Fibroblast of skin of right biceps (primary cell): ENCODE results near the gene PARL.
"Not testable (repeated sequence)": the region's sequence is repeated elsewhere in the genome, so short reads cannot be mapped to it uniquely, and the experiment has no call there.

Source experiments
- DNase-seq: peaks from one replicate; pipeline ENCODE4 v3.0.0-alpha.2; 2013

The PARL gene

DNA sequence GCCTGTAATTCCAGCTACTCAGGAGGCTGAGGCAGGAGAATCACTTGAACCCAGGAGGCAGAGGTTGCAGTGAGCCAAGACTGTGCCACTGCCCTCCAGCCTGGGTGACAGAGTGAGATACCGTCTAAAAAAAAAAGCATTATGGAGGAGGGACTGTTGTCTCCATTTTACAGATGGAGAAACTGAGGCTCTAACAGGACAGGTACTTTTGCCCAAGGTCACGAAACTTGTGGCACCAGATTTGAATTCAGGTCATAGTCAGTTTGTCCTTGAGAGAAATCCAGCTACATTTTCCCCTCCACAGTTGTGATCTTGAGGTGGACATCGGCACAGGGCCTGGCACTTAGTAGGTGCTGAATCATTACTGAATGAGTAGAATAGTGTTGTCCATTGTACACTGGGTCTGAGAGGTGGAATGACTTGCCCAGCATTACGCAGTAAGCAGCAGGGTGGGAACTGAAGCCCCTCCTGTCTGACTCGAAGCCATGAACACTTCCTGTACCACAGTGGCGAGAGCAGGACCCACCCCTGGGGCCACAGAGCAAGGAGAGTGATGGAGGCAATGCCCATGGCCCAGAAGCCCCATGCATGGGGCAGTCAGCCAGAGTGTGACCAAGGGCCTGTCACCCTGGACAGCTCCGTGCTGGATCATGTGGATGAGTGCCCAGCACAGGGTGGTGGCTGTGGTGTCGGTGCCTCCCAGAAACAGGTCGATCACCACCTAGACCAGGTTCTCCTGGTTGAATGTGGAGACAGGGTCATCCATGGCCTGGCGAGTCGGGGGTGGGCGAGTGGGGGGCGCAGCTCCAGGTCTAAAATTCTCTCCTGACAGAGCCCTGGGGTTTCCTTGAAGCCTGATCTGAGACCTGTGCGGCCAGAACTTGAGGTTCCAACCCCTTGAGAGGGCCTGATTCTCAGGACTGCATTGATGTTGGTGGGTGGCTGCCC is 20.4 kb upstream of the PARL start:
- DNase-seq: no peak

DNA sequence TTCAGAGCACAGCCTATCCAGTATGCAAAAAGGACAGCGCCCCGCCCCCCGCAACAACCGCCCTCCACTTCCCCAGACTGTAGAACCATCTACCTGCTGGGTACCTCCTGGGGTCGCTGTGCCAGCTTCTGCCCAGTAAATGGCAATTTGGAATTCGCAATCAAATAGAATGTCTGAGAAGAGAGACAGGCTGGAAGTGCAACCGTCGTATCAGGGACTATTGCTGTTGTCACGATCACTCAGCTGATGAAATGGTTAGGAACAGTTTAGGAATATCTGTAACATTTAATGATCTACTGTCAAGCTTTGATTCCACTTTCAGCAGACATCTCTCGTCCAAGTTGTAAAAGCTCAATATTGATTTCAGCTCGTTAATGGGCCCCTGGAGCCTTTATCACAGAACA is 13.3 kb upstream of the PARL start:
- DNase-seq: no peak

DNA sequence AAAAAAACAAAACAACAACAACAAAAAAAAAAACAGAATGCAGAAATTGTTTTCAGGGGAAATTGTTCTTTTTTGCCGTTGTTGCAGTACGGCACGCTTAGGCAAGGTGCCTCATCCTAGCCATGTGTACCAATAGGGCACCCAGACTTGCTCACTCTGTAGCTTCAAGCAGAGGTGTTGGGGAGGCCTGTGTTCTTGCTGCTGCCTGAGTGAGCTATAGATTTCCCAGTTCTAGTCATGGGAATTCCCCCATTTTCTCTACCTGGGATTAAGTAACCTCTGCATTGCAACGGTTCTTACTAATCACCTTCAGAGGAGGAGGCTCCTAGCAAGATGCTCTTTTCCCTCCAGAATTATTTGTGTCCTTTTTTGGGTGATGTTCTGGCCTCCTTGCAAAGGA is 12.9 kb upstream of the PARL start:
- no peak for DNase-seq

DNA sequence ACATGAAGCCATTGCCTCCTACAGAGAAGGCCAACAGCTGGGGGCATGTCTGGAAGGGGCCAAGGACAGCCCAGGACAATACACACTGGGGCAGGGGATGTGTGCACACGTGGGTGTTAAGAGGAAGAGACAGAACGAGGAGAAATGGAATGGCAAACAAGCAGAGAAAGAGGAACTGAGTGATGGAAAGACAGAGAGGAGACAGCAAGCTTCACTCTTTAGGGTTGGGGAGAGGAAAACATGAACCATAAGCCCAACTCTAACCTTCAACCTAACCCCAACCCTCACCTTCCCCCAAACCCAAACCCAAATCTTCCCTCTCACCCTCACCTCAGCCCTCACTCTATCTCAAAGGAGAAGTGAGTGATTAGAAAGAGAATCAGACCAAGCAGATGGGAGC is 11.9 kb upstream of the PARL start:
- no peak for DNase-seq

DNA sequence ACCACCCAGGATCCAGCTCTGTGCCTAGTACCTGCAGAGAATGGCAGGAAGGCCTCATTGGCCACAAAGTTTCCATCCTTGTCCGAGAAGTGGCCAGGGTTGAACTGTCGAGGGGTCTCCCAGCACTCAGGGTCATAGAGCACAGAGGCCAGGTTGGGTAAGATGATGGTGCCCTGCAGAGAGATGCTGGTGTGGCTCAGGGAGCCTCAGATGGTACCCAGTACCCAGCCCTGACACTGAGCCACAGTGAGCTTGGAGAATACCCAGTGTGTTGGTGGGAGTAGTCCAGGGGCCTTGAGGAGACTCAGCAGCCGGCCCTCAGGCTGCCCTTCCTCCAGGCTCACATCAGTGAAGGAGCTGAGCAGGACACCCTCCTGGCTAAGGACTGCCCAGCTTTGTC is 11.5 kb upstream of the PARL start:
- no peak for DNase-seq

DNA sequence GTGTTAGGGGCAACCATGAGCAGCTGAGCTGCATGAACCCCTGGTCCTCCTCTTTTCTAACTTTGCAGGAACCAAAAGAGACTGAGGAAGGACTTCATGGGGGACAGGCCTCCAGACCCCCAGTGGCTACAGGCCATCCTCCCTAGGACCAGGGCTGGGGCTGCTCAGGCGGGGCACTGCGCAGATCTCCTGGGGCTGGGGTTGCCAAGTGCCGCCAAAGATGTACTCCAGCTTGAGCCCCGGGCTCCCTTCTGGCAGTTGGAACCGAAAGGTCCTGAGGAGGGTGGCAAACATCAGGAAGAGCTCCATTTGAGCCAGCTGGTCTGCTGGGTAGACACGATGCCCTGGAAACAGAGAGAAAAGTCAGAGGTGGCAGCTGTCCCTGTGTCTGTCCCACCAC is 11.1 kb upstream of the PARL start:
- no peak for DNase-seq

DNA sequence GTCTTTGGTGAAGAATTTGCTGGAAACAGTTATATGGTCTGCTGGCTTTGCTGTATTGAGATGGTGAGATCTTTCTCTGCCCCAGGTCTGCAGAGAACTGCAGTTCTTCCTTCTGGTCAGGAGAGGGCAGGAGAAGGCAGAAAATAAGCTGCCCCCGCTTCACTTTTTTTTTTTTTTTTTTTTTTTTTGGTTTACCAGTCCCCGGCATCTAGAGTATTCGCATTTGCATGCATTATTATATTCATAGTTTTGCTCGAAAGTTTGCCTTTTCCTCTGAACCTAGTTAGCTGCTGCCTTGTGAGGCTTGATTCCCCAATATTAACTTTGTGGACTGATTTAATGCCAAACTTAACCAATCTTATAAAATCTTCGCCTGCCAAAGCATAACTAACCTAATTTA is 10.6 kb upstream of the PARL start:
- peak; percentile 48 for DNase-seq

DNA sequence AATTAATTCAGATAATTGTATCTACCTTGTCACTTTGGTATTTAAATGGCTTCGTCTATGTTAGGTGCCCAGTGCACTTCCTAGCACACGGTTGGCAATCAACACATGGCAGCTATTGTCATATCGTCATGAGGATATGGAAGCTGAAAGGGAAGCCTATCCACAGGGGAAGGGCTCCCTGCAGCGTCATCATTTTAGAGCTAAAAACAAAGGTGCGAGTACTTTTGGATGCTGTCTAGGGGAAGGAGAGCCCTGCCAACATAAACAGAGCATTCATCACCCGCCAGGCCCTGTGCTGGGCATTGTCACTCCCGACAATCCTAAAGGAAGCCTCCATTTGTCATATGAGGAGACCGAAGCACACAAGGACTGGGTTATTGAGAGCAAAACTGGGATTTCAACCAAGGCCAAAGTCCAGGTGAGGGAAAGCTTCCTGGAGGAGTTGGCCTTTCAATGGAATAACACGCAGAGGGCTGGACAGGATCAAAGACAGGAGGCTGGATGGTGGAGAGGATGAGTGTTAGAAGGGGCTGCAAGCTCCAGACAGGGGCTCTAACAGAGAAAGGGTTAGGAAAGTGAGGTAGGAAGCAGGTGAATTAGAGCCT is 8.0 kb upstream of the PARL start:
- no peak for DNase-seq

DNA sequence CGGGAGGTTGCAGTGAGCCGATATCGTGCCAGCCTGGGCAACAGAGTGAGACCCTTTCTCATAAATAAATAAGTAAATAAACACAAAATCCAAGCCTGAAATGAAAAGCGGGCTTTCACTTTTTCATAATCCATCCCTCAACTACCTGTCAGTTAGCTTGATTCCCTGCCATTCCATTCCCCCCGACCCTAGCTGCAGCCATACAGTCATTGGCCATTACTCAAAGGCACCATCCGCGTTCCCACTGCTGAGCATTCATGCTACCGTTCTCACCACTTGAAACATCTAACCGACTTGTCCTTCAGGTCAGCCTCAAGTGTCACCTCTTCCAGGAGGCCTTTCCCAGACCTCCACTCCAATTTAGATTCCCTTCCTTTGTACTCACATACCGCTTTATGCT is 1.1 kb upstream of the PARL start:
- DNase-seq: no peak

DNA sequence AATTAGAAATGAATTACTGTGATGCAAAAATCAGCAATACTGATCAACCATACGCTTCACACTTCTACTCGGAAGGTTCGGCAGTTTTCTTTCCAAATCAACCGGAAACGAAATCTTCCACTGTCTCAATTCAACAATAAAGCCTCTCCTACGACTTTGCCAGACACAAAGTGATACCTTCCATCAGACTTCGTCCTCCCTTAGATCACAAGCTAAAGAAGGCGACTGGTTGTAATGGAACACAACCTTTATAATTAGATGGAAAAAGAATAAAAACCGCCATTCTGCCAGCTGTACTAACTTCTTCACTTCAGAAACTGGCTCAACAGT is 618 bp downstream of the PARL start:
- no peak for DNase-seq

DNA sequence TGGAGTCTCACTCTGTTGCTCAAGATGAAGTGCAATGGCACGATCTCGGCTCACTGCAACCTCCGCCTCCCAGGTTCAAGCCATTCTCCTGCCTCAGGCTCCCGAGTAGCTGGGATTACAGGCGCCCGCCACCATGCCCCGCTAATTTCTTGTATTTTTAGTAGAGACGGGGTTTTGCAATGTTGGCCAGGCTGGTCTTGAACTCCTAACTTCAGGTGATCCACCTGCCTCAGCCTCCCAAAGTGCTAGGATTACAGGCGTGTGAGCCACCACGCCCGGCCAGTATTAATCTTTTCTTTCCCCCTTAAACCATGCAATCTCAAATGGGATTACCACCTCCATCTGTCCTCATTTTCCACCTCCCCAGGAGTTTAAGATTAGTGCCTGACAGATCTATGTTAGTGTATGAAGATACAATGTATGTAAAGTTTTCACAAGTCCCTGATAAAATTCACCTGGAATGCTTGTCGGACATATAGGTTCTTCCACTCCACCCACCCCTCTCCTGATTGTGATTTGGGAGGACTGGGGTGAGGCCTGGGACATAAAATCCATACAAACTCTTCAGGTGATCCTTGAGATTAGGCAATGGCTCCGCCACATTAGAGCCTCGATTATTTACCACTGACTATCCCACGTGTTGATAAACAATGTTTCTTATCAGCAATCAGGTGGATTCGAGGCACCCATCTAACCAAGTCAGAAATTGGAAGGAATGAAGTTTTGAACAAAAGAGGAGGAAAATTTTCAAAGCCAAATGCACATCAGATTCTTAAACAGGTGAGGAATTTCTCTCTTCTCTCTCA is 1.2 kb downstream of the PARL start:
- DNase-seq: no peak

DNA sequence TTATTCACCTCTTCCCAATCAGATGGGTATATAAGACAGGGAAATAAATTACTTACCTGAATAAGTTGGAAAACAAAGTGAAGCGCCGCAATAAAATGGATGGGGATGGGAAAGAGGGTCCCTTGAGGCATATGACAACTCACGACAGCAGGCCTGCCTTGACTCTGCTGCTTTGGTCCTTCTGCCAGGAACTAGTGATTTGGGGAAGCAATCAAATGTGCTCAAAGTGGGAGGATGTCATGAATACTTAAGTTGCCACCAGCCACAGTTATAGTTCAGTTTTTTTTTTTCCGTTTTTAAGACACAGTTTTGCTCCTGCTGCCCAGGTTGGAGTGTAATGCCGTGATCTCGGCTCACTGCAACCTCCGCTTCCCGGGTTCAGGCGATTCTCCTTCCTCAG is 4.6 kb downstream of the PARL start:
- no peak for DNase-seq

DNA sequence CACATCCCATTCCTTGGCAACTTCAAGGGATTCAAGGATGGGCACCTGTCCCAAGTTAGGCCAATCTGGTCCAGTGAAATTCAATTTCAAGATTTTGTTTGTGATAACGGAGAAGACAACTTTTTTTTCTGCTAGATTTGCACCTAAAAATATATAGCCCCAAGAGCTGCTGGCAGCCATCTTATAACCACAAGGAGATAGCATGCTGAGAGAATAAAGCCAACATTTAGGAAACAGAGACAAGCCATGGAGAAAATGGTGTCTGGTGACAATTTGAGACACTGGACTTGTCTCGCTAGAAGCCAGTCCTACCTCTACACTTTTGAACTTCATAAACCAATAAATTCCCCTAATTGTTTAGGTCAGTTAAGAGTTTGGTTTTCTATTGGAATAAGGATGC is 5.4 kb downstream of the PARL start:
- no peak for DNase-seq

DNA sequence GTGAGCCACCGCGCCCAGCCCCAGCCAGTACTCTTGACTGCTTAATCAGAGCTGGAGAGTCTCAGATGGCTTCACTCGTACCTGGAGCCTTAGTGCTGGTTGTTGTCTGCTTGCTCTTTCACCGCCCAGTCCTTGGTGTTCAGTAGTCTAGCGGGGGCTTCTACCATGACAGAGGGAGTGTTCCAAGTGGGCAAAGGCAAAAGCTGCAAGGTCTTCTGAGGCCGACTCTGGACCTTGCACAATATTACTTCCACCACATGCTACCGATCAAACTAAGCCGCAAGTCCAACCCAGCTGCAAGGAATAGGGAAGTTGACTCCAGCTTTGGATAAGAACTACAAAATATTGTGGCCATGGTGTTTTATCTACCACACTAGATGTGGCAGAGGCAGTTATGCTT is 6.6 kb downstream of the PARL start:
- DNase-seq: no peak

DNA sequence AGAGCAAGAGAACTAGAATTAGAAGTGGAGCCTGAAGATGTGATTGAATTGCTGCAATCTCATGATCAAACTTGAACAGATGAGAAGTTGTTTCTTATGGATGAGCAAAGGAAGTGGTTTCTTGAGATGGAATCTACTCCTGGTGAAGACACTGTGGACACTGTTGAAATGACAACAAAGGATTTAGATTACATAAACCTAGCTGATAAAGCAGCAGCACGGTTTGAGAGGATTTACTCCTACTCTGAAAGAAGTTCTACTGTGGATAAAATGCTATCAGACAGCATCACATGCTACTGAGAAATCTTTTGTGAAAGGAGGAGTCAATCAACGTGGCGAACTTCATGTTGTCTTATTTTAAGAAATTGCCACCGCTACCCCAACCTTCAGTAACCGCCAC is 7.5 kb downstream of the PARL start:
- not testable (repeated sequence) for DNase-seq

DNA sequence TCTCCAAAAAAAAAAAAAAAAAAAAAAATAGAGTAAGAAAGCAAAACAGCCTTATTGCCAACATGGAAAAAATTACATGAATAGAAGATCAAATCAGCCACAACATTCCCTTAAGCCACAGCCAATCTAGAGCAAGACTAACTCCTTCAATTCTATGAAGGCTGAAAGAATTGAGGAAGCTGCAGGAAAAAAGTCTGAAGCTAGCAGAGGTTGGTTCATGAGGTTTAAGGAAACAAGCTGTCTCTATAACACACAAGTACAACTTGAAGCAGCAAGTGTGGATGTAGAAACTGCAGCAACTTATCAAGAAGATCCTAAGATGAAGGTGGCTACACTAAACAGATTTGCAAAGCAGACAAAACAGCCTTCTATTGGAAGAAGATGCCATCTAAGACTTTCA is 9.3 kb downstream of the PARL start:
- DNase-seq: no peak

DNA sequence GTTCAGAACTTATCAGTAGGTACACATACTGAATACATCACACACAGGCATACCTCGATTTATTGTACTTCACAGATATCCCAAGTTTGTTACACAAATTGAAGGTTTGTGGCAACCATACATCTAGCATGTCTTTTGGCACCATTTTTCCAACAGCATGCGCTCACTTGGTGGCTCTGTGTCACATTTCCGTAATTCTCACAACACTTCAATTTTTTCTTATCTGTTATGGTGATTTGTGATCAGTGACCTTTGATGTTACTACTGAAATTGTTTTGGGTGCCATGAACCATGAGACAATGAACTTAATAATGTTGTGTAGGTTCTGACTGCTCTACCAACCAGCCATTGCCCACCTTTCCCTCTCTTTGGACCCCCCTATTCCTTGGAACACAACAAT is 10.8 kb downstream of the PARL start:
- DNase-seq: no peak

DNA sequence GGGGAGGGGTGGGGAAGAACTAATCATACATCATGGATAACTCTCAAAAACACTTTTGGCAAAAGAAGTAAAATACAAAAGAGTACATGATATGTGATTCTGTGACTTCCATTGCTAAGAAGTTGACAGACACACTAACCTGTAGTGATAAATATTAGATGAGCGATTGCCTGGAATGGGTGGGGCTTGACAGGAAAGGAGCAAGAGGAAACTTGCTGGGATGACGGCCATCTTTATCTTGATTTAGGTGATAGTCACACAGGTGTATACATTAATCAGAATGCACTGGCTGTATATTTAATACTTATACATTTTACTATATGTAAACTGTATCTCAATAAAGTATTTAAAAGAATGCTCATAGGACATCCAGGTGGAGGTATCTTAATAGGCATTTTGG is 13.1 kb downstream of the PARL start:
- DNase-seq: no peak

DNA sequence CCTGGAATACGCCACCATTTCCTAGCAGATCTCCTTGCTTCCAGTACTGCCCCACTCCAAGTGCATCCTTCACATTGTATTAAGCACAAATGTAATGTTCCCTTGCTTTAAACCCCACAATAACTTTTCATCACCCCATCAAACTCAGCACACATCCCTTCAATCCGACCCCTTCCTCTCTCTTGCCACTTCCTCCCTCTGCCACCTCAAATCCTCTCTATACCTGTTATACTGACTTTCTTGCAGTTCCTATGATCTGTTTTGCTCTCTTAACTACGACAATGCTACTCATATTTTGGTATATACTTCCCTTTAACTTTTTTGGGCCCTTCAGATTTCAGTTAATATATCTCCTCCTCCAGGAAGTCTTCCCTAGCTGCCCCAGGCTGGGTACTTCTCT is 14.1 kb downstream of the PARL start:
- no peak for DNase-seq

DNA sequence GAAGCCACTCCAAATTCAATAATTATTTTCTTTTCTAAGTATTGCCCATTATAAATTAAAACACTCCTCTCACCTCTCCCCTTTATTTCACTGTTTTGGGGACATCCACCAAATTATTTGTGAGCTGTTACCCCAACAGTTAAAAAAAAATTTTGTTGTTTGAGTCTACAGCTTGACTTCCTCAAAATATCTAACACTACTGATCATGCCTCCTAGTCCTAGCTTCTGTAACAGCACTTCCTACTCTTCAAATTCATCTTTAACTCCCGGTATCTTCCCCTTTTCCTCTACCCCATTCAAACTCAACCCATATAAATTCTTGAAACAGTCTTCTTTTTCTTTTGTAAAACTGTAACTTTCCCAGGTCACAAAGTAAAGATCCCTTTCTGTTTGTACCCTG is 15.9 kb downstream of the PARL start:
- no peak for DNase-seq

DNA sequence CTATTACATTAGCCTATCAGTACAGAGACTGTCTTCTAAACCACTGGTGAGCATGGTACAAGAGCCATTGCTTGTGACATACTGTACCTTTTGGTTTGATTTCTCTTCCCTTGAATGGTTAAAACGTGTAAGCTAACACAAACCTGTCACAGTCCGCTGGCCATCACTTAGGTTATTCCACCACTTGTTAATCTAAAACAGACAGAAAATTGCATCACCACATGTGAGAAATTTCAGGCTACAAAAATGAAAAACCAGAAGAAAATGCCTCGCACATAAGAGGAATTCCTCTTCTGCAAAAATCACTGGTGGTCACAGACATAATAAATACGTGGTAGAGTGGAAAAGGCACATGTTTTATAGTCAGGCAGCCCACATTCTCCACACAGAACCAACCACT is 22.1 kb downstream of the PARL start:
- DNase-seq: no peak

DNA sequence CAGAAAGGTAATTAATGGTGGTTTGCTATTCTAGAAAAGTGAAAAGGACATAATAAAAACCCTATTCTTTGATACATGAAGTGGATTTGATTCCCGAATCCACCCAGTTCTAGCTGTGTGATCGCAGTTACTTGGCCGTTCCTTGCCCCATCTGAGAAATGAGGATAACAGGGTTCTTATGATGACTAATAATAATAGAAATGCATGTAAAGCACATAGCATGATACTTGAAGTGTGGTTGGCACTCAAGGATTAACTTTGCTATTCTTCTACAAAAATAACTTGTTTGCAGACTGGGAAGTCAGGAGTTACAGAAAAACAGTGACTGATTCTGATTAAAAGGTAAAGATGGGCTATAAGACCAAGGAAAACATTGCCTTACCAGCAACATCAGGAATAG is 26.8 kb downstream of the PARL start:
- peak; percentile 7 for DNase-seq

DNA sequence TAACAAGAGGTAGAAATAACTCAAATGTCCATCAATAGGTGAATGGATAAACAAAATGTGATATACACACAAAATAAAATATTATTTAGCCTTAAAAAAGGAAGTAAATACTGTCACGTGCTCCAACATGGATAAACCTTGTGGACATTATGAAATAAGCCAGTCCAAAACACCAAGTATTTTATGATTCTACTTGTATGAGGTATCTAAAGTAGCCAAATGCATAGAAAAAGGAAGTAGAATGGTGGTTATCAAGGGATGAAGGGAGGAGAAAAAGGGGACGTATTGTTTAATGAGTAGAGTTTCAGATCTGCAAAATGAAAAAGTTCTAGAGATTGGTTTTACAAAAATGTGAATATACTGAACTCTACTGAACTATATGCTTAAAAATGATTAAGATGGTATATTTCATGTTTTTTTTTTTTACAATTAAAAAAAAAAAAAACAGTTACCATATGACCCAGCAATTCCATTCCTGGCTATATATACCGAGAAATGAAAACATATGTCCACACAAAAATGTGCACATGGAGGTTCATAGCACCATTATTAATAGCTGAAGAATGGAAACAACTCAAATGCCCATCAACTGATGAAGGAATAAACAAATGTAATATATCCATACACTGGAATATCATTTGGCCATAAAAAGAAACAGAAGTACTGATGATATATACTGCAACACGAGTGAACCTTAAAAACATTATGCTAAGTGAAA is 30.2 kb downstream of the PARL start:
- no peak for DNase-seq
